SU-DHL-6 (cell line): ENCODE results near the gene ASAP2.

Experiments used
- H2AFZ ChIP-seq: fragments of 200-600 bp; sonication (generic); 2 replicates; pipeline ENCODE4 v1.6.1; 2014; ENCODE audit warnings: low read depth, mild to moderate bottlenecking, moderate library complexity, mixed read lengths, antibody characterized with exemption, low read length; ENCODE audit not compliant: severe bottlenecking
- H3F3A ChIP-seq: fragments of 200-600 bp; shearing (Covaris generic); 2 replicates; pipeline ENCODE4 v1.6.0; 2016; ENCODE audit warnings: antibody characterized with exemption, mild to moderate bottlenecking; ENCODE audit not compliant: insufficient read depth
- H3K27ac ChIP-seq: fragments of 200-600 bp; sonication (generic); 2 replicates; pipeline ENCODE4 v1.5.1; 2016; ENCODE audit warnings: low read depth, mild to moderate bottlenecking, low read length, moderate library complexity, mixed read lengths
- H3K27me3 ChIP-seq: fragments of 200-600 bp; sonication (generic), shearing (Covaris generic); 2 replicates; pipeline ENCODE4 v1.6.0; 2014; ENCODE audit warnings: mild to moderate bottlenecking, low read length
- H3K36me3 ChIP-seq: fragments of 200-600 bp; sonication (generic); 2 replicates; pipeline ENCODE4 v1.6.1; 2014; ENCODE audit warnings: mild to moderate bottlenecking, low read length, mixed read lengths
- H3K4me2 ChIP-seq: fragments of 300-600, 200-600 bp; shearing (Covaris generic), sonication (generic); 2 replicates; pipeline ENCODE4 v1.6.0; 2014; ENCODE audit warnings: low read length, low read depth, mild to moderate bottlenecking; ENCODE audit not compliant: poor library complexity, severe bottlenecking
- H3K4me3 ChIP-seq: fragments of 200-600 bp; sonication (generic); 2 replicates; pipeline ENCODE4 v1.5.1; 2014; ENCODE audit warnings: antibody characterized with exemption, low read length, mild to moderate bottlenecking, mixed read lengths; ENCODE audit not compliant: insufficient read depth, poor library complexity, severe bottlenecking
- H3K79me2 ChIP-seq: fragments of 200-600 bp; sonication (generic); 2 replicates; pipeline ENCODE4 v1.6.1; 2014; ENCODE audit warnings: mild to moderate bottlenecking, low read length, moderate library complexity; ENCODE audit not compliant: insufficient read depth
- H3K9ac ChIP-seq: fragments of 200-600 bp; sonication (generic); 2 replicates; pipeline ENCODE4 v1.7.0; 2014; ENCODE audit warnings: mild to moderate bottlenecking, low read length
- H3K9me2 ChIP-seq: fragments of 200-600 bp; sonication (generic); replicated peaks from 2 replicates; pipeline ENCODE4 v1.6.1; 2014; ENCODE audit warnings: low read length; ENCODE audit not compliant: insufficient read depth
- H3K9me3 ChIP-seq: fragments of 200-600 bp; sonication (generic); 2 replicates; pipeline ENCODE4 v1.6.1; 2014; ENCODE audit warnings: low read length, mixed read lengths; ENCODE audit not compliant: insufficient read depth
- H4K20me1 ChIP-seq: fragments of 200-600 bp; sonication (generic); 2 replicates; pipeline ENCODE4 v1.6.1; 2014; ENCODE audit warnings: low read depth, mild to moderate bottlenecking, antibody characterized with exemption, low read length, moderate library complexity, mixed read lengths
- CTCF ChIP-seq: fragments of 200-600 bp; sonication (generic); IDR thresholded peaks from one replicate; pipeline ENCODE4 v1.5.1; 2017; ENCODE audit warnings: antibody characterized with exemption, mild to moderate bottlenecking, low read length, moderate library complexity; ENCODE audit not compliant: insufficient read depth, poor library complexity, severe bottlenecking
- EZH2phosphoT487 ChIP-seq: fragments of 200-600 bp; sonication (generic), shearing (Covaris generic); conservative IDR thresholded peaks from 2 replicates; pipeline ENCODE4 v1.6.1; 2018; ENCODE audit warnings: mild to moderate bottlenecking, antibody characterized with exemption, low read length, moderate library complexity, mixed read lengths

Gene ASAP2

GRCh38 chr2:9388950-9389911 lies 182.6 kb downstream of the ASAP2 start:
- Histone ChIP-seq H3K4me2 (no peak overlapping the region), H3K79me2 (no peaks in the 10 kb centered on the region), H3K27ac (no peak overlapping the region), H3K4me3 (no peak overlapping the region), H3K36me3 (no peaks in the 10 kb centered on the region), H4K20me1 (no peaks in the 10 kb centered on the region), H3F3A (no peaks in the 10 kb centered on the region), H2AFZ (no peak overlapping the region), H3K9me3 (no peaks in the 10 kb centered on the region), H3K9ac (no peak overlapping the region), H3K9me2 (no peaks in the 10 kb centered on the region), H3K27me3 (no peaks in the 10 kb centered on the region)
- TF ChIP-seq CTCF, result no peak
- TF ChIP-seq EZH2phosphoT487, result no peak

DNA sequence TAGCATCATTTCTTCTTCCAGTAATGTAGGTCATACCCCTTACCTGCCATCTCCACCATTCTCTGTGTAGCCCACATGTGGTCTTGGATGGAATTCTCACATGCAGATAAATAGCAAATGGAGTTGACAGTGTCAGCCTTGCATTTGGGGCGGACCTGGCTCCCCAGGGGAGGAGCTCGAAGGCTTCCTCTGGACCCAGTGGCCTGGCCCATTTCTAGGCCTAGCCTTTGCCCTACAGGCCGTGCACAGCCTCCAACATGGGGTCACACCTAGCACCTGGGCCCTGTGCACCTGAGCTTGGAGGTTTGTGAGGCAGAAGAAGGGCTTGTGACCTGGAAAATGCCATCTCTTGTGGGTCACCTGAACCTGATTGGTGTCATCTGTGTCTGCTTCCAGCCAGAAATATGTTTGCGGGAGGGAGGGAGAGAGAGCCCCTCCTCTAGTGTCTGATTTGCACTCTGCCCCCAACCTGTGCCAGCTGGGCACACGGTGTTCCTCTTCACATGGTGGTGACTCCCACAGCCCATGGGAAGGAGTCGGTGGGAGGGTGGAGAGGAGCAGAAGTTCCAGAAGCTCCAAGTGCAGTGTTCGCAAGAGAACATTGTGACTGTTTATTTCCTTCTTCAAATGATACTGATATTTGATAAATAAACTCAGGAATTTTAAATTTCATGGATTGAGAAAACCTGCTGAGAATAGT lies 183.7 kb downstream of the ASAP2 start:
- H3K9me2 ChIP-seq, result no peaks in the 10 kb centered on the region
- H2AFZ ChIP-seq, result no peak overlapping the region
- H3F3A ChIP-seq, result no peaks in the 10 kb centered on the region
- TF ChIP-seq CTCF (no peak), EZH2phosphoT487 (no peak)
- H3K27me3 ChIP-seq, result no peaks in the 10 kb centered on the region
- no peaks in the 10 kb centered on the region for H3K9me3 ChIP-seq
- H3K36me3 ChIP-seq, result no peaks in the 10 kb centered on the region
- H4K20me1 ChIP-seq, result no peaks in the 10 kb centered on the region
- H3K4me3 ChIP-seq, result no peak overlapping the region
- no peak overlapping the region for H3K27ac ChIP-seq
- no peak overlapping the region for H3K9ac ChIP-seq
- H3K4me2 ChIP-seq, result no peak overlapping the region
- no peaks in the 10 kb centered on the region for H3K79me2 ChIP-seq

DNA sequence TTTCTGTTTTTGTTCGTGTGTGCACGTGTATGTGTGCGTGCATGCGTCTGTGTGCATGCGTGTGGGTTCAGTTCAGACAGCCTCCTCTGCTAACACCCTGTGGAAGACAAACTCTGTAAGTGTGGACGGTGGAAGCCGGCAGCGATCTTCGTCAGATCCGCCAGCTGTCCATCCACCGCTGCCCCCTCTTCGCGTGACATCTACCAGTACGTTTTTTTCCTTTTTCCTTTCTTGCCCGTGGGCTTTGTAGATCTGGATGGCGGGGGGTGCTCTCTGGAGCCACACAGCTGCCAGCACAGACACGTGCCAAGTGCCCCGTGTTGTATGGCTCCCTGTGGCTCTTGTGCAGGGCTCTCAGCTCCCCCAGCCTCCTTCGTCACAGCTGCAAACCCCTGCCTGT lies 184.4 kb downstream of the ASAP2 start:
- H3K27me3 ChIP-seq, result no peaks in the 10 kb centered on the region
- no peaks in the 10 kb centered on the region for H3K79me2 ChIP-seq
- no peaks in the 10 kb centered on the region for H3K36me3 ChIP-seq
- no peaks in the 10 kb centered on the region for H3K9me2 ChIP-seq
- no peaks in the 10 kb centered on the region for H3F3A ChIP-seq
- no peaks in the 10 kb centered on the region for H3K9me3 ChIP-seq
- H4K20me1 ChIP-seq, result no peaks in the 10 kb centered on the region
- no peak overlapping the region for H3K4me2 ChIP-seq
- H3K27ac ChIP-seq, result no peak overlapping the region
- no peak overlapping the region for H3K4me3 ChIP-seq
- TF ChIP-seq EZH2phosphoT487 (no peak), CTCF (no peak)
- no peak overlapping the region for H3K9ac ChIP-seq
- no peak overlapping the region for H2AFZ ChIP-seq
